Measurements from ENCODE around the gene ADARB1. TPM values are rescaled to one million over a fixed set of nuclear protein-coding genes. Genes with fewer than 3 reads are reported as not detected.

The ADARB1 gene
- total RNA-seq, 1 donor from 2014 or later: 5.1 TPM

DNA sequence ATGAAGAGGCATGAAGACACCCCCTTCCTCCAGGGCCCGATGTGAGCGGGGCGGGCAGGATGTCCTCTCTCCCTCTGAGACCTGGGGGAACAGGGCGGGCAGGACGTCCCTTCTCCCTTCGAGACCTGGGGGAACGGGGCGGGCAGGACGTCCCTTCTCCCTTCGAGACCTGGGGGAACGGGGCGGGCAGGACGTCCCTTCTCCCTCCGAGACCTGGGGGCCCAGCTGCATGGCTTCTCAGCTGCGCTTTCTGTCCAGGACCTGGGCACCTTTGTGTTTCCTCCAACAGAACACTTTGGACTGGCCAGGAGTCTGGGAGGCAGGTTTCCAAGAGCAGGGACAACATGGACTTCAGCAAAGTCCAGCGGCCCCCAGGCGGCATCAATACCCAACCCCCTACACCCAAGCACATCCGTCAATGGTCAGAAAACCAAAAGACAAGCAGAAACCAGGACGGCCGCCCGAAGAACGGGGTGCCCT is 30.8 kb upstream of the ADARB1 start:
- Mint-ChIP-seq H3K27ac (no peak overlapping the region), H3K9me3 (peaks cover 29% of the 10 kb centered on the region), H3K27me3 (ENCODE audit: insufficient read depth, low read depth) (peaks cover 14% of the 10 kb centered on the region), H3K4me1 (peaks cover 10% of the 10 kb centered on the region), H3K36me3 (no peaks in the 10 kb centered on the region), H3K4me3 (no peak overlapping the region)
- Histone ChIP-seq H3K4me2 (no peak overlapping the region), H3K9ac (no peak overlapping the region), H3K4me1 (no peaks in the 10 kb centered on the region), H3K27ac (no peak overlapping the region), H4K20me1 (ENCODE audit: low read depth) (no peaks in the 10 kb centered on the region), H2AFZ (replicated peaks) (no peak overlapping the region), H3K27me3 (no peaks in the 10 kb centered on the region), H3K36me3 (no peaks in the 10 kb centered on the region), H3K79me2 (ENCODE audit: low read depth) (no peaks in the 10 kb centered on the region), H3K9me3 (ENCODE audit: low read depth) (no peaks in the 10 kb centered on the region), H3F3A (ENCODE audit: low read depth) (no peaks in the 10 kb centered on the region), H3K4me3 (no peak overlapping the region)
- DNase-seq (ENCODE audit: low spot score): no peak
- TF ChIP-seq, protein P1, sequence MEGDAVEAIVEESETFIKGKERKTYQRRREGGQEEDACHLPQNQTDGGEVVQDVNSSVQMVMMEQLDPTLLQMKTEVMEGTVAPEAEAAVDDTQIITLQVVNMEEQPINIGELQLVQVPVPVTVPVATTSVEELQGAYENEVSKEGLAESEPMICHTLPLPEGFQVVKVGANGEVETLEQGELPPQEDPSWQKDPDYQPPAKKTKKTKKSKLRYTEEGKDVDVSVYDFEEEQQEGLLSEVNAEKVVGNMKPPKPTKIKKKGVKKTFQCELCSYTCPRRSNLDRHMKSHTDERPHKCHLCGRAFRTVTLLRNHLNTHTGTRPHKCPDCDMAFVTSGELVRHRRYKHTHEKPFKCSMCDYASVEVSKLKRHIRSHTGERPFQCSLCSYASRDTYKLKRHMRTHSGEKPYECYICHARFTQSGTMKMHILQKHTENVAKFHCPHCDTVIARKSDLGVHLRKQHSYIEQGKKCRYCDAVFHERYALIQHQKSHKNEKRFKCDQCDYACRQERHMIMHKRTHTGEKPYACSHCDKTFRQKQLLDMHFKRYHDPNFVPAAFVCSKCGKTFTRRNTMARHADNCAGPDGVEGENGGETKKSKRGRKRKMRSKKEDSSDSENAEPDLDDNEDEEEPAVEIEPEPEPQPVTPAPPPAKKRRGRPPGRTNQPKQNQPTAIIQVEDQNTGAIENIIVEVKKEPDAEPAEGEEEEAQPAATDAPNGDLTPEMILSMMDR (IDR thresholded peaks at IDR 0.05): no peak
- no peak for TF ChIP-seq EZH2 (IDR thresholded peaks at IDR 0.05)
- TF ChIP-seq EZH2phosphoT487 (IDR thresholded peaks at IDR 0.05): no peak

DNA sequence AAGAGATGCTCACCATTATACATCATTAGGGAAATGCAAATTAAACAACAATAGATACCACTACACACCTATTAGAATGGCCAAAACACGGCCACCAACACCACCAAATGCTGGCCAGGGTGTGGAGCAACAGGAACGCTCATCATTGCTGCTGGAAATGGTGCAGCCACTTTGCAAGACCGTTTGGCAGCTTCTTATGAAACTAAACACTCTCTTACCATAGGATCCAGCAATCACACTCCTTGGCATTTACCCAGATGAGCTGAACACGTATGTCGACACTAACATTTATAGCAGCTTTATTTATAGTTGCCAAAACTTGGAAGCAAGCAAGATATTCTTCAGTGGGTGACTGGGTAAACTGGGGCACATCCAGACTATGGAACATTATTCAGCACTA is 28.9 kb upstream of the ADARB1 start:
- H3K4me3 ChIP-seq: no peak overlapping the region
- H3K27me3 ChIP-seq: no peaks in the 10 kb centered on the region
- Mint-ChIP-seq H3K4me1 (peaks cover 10% of the 10 kb centered on the region), H3K4me3 (no peak overlapping the region), H3K9me3 (peaks cover 29% of the 10 kb centered on the region), H3K36me3 (no peaks in the 10 kb centered on the region), H3K27me3 (ENCODE audit: insufficient read depth, low read depth) (peaks cover 12% of the 10 kb centered on the region), H3K27ac (no peak overlapping the region)
- DNase-seq (ENCODE audit: low spot score): no peak
- H3K4me1 ChIP-seq: no peaks in the 10 kb centered on the region
- no peak overlapping the region for H3K9ac ChIP-seq
- no peaks in the 10 kb centered on the region for H3F3A ChIP-seq (ENCODE audit: low read depth)
- H3K4me2 ChIP-seq: no peak overlapping the region
- H3K36me3 ChIP-seq: no peaks in the 10 kb centered on the region
- no peak overlapping the region for H3K27ac ChIP-seq
- no peaks in the 10 kb centered on the region for H4K20me1 ChIP-seq (ENCODE audit: low read depth)
- no peaks in the 10 kb centered on the region for H3K79me2 ChIP-seq (ENCODE audit: low read depth)
- no peaks in the 10 kb centered on the region for H3K9me3 ChIP-seq (ENCODE audit: low read depth)
- H2AFZ ChIP-seq (replicated peaks): no peak overlapping the region
- no peak for TF ChIP-seq EZH2 (IDR thresholded peaks at IDR 0.05)

DNA sequence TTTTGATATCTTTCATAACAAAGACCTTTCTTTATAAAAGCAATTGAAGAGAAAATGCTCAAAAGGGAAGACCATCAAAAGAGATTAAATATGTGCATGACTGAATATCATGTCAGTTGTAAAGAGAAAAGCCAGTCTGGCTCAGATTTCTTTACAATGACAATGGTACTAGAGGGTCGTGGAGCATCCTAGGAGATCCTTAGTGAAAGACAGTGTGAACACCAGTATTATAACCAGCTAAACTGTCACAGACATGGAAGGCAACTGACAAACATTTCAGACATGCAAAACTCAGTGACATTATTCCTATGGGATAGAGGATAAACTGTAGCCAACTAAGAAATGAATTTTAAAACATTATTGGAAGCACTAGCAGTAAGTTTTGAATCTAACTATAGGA is 27.1 kb upstream of the ADARB1 start:
- no peak for TF ChIP-seq EZH2phosphoT487 (IDR thresholded peaks at IDR 0.05)
- TF ChIP-seq EZH2 (IDR thresholded peaks at IDR 0.05): no peak
- TF ChIP-seq, protein P1 (IDR thresholded peaks at IDR 0.05): no peak
- no peak for DNase-seq (ENCODE audit: low spot score)
- no peak overlapping the region for H3K27ac Mint-ChIP-seq
- H3K36me3 ChIP-seq: no peaks in the 10 kb centered on the region
- no peaks in the 10 kb centered on the region for H3K9me3 ChIP-seq (ENCODE audit: low read depth)
- no peaks in the 10 kb centered on the region for H3K4me1 ChIP-seq
- no peak overlapping the region for H3K27ac ChIP-seq
- peaks cover 27% of the 10 kb centered on the region for H3K9me3 Mint-ChIP-seq
- no peak overlapping the region for H2AFZ ChIP-seq (replicated peaks)
- H3K4me3 ChIP-seq: no peak overlapping the region
- H3K4me2 ChIP-seq: no peak overlapping the region
- no peak overlapping the region for H3K9ac ChIP-seq
- H4K20me1 ChIP-seq (ENCODE audit: low read depth): no peaks in the 10 kb centered on the region
- no peak overlapping the region for H3K4me3 Mint-ChIP-seq
- H3K27me3 ChIP-seq: no peaks in the 10 kb centered on the region
- peaks cover 10% of the 10 kb centered on the region for H3K4me1 Mint-ChIP-seq
- H3K36me3 Mint-ChIP-seq: no peaks in the 10 kb centered on the region
- peaks cover 4% of the 10 kb centered on the region for H3K27me3 Mint-ChIP-seq (ENCODE audit: insufficient read depth, low read depth)
- H3F3A ChIP-seq (ENCODE audit: low read depth): no peaks in the 10 kb centered on the region
- no peaks in the 10 kb centered on the region for H3K79me2 ChIP-seq (ENCODE audit: low read depth)

DNA sequence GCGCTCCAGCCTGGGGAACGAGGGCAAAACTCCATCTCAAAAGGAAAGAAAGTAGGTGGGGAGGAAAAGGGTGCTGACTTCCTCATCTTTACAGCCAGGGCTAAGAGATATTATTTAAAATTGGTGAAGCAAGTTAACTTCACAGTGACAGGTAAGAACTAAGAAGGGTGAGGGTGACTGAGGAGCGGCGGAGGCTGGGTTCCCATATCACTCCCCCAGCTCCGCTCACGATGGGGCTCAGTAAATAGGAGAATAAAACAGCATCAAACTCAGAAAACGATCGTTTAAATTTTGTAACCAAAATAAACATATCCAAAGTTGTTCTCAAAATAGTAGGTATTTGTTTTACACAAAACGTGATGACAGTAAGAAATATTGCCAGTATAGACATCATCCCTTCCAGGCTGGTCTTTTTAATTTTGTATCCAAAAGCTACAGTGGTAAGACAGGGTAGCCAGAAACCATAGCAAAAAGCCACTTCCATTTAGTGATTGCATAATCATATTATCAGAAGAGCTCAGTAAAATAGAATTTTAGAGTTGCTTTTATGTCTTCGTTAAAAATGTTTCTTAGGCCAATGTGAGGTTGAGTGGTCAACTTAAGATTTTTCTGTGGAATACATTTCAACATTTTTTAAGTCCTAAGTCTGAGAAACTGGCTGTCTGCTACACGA is 26.2 kb upstream of the ADARB1 start:
- no peak overlapping the region for H3K27ac Mint-ChIP-seq
- Histone ChIP-seq H3K4me1 (no peaks in the 10 kb centered on the region), H3K4me3 (no peak overlapping the region), H3K27ac (no peak overlapping the region), H3K9ac (no peak overlapping the region), H3K36me3 (no peaks in the 10 kb centered on the region), H3K9me3 (ENCODE audit: low read depth) (no peaks in the 10 kb centered on the region), H3F3A (ENCODE audit: low read depth) (no peaks in the 10 kb centered on the region), H4K20me1 (ENCODE audit: low read depth) (no peaks in the 10 kb centered on the region), H3K79me2 (ENCODE audit: low read depth) (no peaks in the 10 kb centered on the region), H3K27me3 (no peaks in the 10 kb centered on the region), H3K4me2 (no peak overlapping the region), H2AFZ (replicated peaks) (no peak overlapping the region)
- H3K9me3 Mint-ChIP-seq: peaks cover 26% of the 10 kb centered on the region
- TF ChIP-seq EZH2phosphoT487 (IDR thresholded peaks at IDR 0.05) (no peak), EZH2 (IDR thresholded peaks at IDR 0.05) (no peak)
- TF ChIP-seq, protein P1 (IDR thresholded peaks at IDR 0.05): no peak
- H3K27me3 Mint-ChIP-seq (ENCODE audit: insufficient read depth, low read depth): peaks cover 2% of the 10 kb centered on the region
- no peak for DNase-seq (ENCODE audit: low spot score)
- H3K4me1 Mint-ChIP-seq: peaks cover 10% of the 10 kb centered on the region
- H3K36me3 Mint-ChIP-seq: no peaks in the 10 kb centered on the region
- H3K4me3 Mint-ChIP-seq: no peak overlapping the region
